Stimulated activated CD8-positive, alpha-beta memory T cell treated with anti-CD3 and anti-CD28 coated beads, Interleukin-4, amount 100 ng/mL, for 1 hour (primary cell): Measurements from ENCODE around the gene RPL10L.

Experiments used
- DNase-seq, 2 donors: peaks; one replicate each; pipeline ENCODE4 v3.0.0-alpha.2; 2020; ENCODE audit warnings: low read depth in 2 of 2, low spot score in 1 of 2

The RPL10L gene

DNA sequence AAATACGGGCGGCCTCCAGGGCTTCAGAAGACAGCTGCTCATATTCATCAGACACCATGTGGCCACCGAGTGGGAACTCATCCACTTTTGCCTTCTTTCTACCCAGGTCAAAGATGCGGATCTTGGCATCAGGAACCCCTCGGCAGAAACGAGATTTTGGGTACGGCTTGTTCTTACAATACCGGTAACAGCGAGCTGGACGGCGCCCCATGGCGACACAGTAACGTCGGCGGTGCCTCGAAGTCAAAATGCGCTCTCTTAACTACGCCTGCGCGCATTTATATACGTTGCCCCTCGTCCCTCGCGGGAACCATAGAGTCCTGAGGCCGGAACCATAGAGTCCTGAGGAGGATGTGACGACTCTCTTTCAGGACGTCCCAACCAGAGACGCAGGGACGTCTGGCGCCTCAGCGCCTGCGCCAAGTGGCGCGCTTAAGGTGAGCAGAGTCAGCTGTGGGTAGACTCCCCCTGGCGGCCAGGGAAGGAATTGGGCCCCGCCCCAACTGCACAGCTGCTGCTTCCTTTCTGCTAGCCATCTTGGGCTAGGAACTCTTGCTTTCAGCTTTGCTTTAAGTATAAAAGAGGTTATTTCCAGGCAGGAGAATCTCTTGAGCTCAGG lies at the start of gene RPL10L:
TSS of gene RPL10L (minus strand) at position 256 of the 619 bp plus-strand sequence. CDS start at position 211, 45 bp downstream.
- DNase-seq, result no peak

DNA sequence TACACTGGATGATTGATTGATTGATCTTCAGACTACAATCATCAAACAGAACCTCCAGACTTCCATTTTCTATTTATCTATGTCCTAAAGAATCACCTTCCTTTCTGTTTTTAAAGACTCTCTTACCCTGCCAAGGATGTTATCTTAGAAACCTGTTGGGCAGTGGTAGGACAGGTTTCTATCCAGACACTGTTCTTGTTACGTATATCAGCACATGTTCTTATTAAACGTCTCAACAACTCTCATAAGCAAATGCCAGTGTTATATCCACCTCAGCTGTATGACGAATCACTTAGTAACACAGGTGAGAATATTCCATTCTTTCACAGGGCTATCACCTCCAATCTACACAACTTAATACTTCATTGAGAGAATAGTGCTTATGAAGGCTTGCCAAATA lies 40.2 kb upstream of the RPL10L start:
- DNase-seq, result no peak

- DNase-seq, result no peak
Observed at GRCh38 chr14:46686652-46687051, 35.1 kb upstream of the RPL10L start.

DNA sequence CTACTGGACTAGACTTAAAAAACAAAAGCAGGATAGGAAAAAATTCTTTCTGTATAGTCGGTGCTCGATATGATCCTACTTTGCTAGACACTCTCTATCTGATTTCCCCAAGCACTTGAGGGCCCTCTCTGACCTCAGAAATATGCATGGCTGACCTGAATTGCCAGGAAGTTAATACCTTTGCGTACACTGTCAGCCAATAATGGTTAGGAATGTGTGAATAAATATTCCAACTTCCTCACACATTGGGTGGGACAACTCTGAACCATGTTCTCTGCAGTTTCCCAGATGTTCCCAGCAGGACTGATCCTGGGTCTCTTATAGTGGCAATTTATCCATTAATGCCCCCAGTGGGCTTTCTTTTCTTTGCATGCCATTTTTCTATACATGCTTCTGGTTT lies 20.5 kb upstream of the RPL10L start:
- no peak for DNase-seq

- DNase-seq, result no peak
Observed at GRCh38 chr14:46663382-46663781, 11.8 kb upstream of the RPL10L start.

DNA sequence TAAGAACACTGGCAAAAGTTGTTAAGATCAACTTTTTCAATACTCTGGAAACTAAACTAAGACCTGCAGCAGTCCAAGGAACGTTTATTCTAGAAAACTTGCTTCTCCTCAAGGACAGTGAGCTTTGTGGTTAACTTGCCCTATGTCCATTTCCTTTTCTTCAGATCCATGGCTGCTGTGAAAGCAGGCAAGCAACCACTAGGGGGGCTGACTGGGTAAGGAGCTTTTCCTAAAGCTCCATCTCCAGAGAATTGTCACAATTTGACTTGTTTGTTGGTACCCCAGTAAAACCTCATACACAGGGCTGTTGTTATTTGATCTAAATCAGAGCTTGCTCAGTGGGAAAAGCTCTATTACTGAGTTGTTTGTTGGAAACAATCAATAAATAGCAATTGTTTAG lies 10.1 kb upstream of the RPL10L start:
- DNase-seq, result no peak

DNA sequence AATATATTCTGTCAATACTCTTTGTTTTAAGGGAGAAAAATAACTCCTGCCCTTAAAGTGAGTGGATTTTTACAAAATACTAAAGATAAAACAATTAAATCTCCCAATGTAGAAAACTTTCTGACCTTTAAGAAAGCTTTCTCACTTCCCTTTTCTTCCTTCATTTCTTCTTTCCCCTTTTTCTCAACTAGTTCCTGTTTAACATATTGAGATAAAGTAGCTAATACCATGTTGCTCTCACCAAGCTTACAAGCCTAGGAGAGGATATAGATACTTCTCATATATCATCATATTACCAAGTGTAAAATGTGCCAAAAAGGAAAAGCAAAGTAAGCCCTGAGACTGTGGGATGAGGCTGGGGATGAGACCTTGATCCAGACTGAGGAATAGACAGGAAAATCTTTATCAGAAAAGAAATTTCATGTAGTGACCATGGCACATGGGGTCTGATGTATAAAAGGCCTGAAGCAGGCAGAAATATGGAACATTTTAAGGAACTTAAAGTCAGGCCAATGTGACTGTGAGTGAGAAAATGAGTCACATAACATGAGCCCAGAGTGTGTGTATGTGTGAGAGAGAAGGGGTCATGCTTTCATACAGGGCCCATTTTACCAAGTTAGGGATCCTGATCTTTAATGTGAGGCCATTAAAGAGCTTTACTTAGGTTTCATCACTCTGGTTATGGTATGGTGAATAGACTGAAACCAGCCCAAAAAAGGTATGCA lies 1.6 kb upstream of the RPL10L start:
- no peak for DNase-seq

- no peak for DNase-seq
Observed at GRCh38 chr14:46646796-46647195, 4.8 kb downstream of the RPL10L start.

DNA sequence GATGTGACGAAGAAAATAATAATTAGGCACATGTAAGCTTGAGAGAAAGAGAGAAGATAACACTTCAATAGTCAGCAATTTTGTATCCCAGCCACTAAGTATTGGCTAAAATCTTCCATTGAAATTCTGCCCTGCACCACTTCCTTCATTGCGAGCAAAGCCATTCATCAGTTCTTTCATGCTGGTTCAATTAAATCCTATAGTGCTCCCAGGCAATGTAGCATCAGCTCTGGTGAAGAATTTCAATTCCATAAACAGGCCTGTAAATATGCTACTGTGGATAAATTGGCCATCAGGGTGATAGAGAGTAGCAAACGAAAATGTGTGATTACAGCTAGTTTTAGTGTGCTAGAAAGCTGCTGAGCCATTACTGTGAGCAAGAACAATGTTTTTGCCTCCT lies 24.7 kb downstream of the RPL10L start:
- DNase-seq, result no peak
